Mesenteric fat pad (tissue), 1 donor: Measurements from ENCODE around the gene STAC3. TPM values are rescaled to one million over a fixed set of nuclear protein-coding genes. Genes with fewer than 3 reads are reported as not detected.
"Not testable (repeated sequence)": the region's sequence is repeated elsewhere in the genome, so short reads cannot be mapped to it uniquely, and the experiment has no call there.

Experiments
- DNase-seq: peaks from one replicate; pipeline ENCODE4 v3.0.0-alpha.2; 2020; ENCODE audit warnings: low spot score
- long read RNA-seq: library from polyadenylated mRNA; unstranded; transcript quantifications from one replicate; pipeline ENCODE4 v2.0.0, GENCODE V29; 2020
- total RNA-seq: library from RNA; stranded (reverse); fragmentation: NEBNext Ultra II Directional; extraction: Animal tissue kit (Norgen Biotek cat#: 25700); gene quantifications from one replicate; pipeline ENCODE4 v1.2.1, GENCODE V29; 2021
- donor health status: DM: yes; HTN: yes; CAD: no.

STAC3 gene
- total RNA-seq, result 3.9 TPM
- long read RNA-seq, result 0 reads

GRCh38 chr12:57250956-57251355 is at the start of gene STAC3:
Gene STAC3 (minus strand): TSS chr12:57251187. CDS start chr12:57249636, 1,551 bp downstream.
- DNase-seq, result peak; percentile 65

- DNase-seq, result no peak
Measured at GRCh38 chr12:57299514-57300016, 48.6 kb upstream of the STAC3 start.

GRCh38 chr12:57296291-57296690 is 45.3 kb upstream of the STAC3 start:
- DNase-seq, result no peak

GRCh38 chr12:57282073-57282472 is 31.1 kb upstream of the STAC3 start:
- DNase-seq, result not testable (repeated sequence)

- DNase-seq, result no peak
Measured at GRCh38 chr12:57280211-57281062, 29.4 kb upstream of the STAC3 start.

- DNase-seq, result no peak
Measured at GRCh38 chr12:57278465-57279381, 27.7 kb upstream of the STAC3 start.

GRCh38 chr12:57276935-57277563 is 26.1 kb upstream of the STAC3 start:
- no peak for DNase-seq

GRCh38 chr12:57276233-57276632 is 25.2 kb upstream of the STAC3 start:
- DNase-seq, result not testable (repeated sequence)

GRCh38 chr12:57273516-57273915 is 22.5 kb upstream of the STAC3 start:
- no peak for DNase-seq

GRCh38 chr12:57272337-57273151 is 21.6 kb upstream of the STAC3 start:
- DNase-seq, result no peak

- no peak for DNase-seq
Measured at GRCh38 chr12:57270966-57271470, 20.0 kb upstream of the STAC3 start.

- DNase-seq, result no peak
Measured at GRCh38 chr12:57268264-57268663, 17.3 kb upstream of the STAC3 start.

- DNase-seq, result no peak
Measured at GRCh38 chr12:57266681-57267080, 15.7 kb upstream of the STAC3 start.

GRCh38 chr12:57263096-57263495 is 12.1 kb upstream of the STAC3 start:
- DNase-seq, result no peak

- no peak for DNase-seq
Measured at GRCh38 chr12:57262126-57262822, 11.3 kb upstream of the STAC3 start.

GRCh38 chr12:57261428-57261865 is 10.5 kb upstream of the STAC3 start:
- DNase-seq, result no peak

- DNase-seq, result no peak
Measured at GRCh38 chr12:57260366-57260765, 9.4 kb upstream of the STAC3 start.

GRCh38 chr12:57258977-57259970 is 8.3 kb upstream of the STAC3 start:
- peak; percentile 41 for DNase-seq
